ENCODE results near the gene ULK2.
"Not testable (repeated sequence)": the region's sequence is repeated elsewhere in the genome, so short reads cannot be mapped to it uniquely, and the experiment has no call there.

The ULK2 gene

GRCh38 chr17:19867329-19868078, at the start of gene ULK2:
TSS of gene ULK2 (minus strand) at chr17:19867936. CDS start at chr17:19867417, 519 bp downstream.
- peak; percentile 21 to 40 for DNase-seq (ENCODE audit: low read depth in 2 of 2)

GRCh38 chr17:19915245-19915978, 47.7 kb upstream of the ULK2 start:
- no peak for DNase-seq (ENCODE audit: low read depth in 2 of 2)

GRCh38 chr17:19911033-19911432, 43.3 kb upstream of the ULK2 start:
- DNase-seq (ENCODE audit: low read depth in 2 of 2): no peak

GRCh38 chr17:19909139-19909538, 41.4 kb upstream of the ULK2 start:
- DNase-seq (ENCODE audit: low read depth in 2 of 2): no peak

GRCh38 chr17:19905502-19905901, 37.8 kb upstream of the ULK2 start:
- no peak for DNase-seq (ENCODE audit: low read depth in 2 of 2)

GRCh38 chr17:19904924-19905323, 37.2 kb upstream of the ULK2 start:
- DNase-seq (ENCODE audit: low read depth in 2 of 2): no peak

- no peak for DNase-seq (ENCODE audit: low read depth in 2 of 2)
Observed at GRCh38 chr17:19904412-19904811, 36.7 kb upstream of the ULK2 start.

- no peak for DNase-seq (ENCODE audit: low read depth in 2 of 2)
Observed at GRCh38 chr17:19900809-19901208, 33.1 kb upstream of the ULK2 start.

- no peak for DNase-seq (ENCODE audit: low read depth in 2 of 2)
Observed at GRCh38 chr17:19897903-19898302, 30.2 kb upstream of the ULK2 start.

- no peak for DNase-seq (ENCODE audit: low read depth in 2 of 2)
Observed at GRCh38 chr17:19897090-19897837, 29.5 kb upstream of the ULK2 start.

- no peak for DNase-seq (ENCODE audit: low read depth in 2 of 2)
Observed at GRCh38 chr17:19896679-19897078, 28.9 kb upstream of the ULK2 start.

GRCh38 chr17:19890554-19890953, 22.8 kb upstream of the ULK2 start:
- not testable (repeated sequence) for DNase-seq (ENCODE audit: low read depth in 2 of 2)

GRCh38 chr17:19890001-19890400, 22.3 kb upstream of the ULK2 start:
- not testable (repeated sequence) for DNase-seq (ENCODE audit: low read depth in 2 of 2)

- no peak for DNase-seq (ENCODE audit: low read depth in 2 of 2)
Observed at GRCh38 chr17:19886116-19886515, 18.4 kb upstream of the ULK2 start.

- DNase-seq (ENCODE audit: low read depth in 2 of 2): no peak
Observed at GRCh38 chr17:19883537-19884215, 15.9 kb upstream of the ULK2 start.

GRCh38 chr17:19880393-19880792, 12.7 kb upstream of the ULK2 start:
- no peak for DNase-seq (ENCODE audit: low read depth in 2 of 2)

- DNase-seq (ENCODE audit: low read depth in 2 of 2): no peak
Observed at GRCh38 chr17:19877364-19877945, 9.7 kb upstream of the ULK2 start.

- peak; percentile 9 to 10 for DNase-seq (ENCODE audit: low read depth in 2 of 2)
Observed at GRCh38 chr17:19876529-19877161, 8.9 kb upstream of the ULK2 start.

- DNase-seq (ENCODE audit: low read depth in 2 of 2): no peak
Observed at GRCh38 chr17:19874256-19874655, 6.5 kb upstream of the ULK2 start.

GRCh38 chr17:19873346-19873745, 5.6 kb upstream of the ULK2 start:
- DNase-seq (ENCODE audit: low read depth in 2 of 2): no peak

GRCh38 chr17:19868079-19868395, 301 bp upstream of the ULK2 start:
- DNase-seq (ENCODE audit: low read depth in 2 of 2): no peak

GRCh38 chr17:19867079-19867328, 732 bp downstream of the ULK2 start:
- peak; percentile 14 to 24 for DNase-seq (ENCODE audit: low read depth in 2 of 2)

Measured in stimulated activated CD8-positive, alpha-beta memory T cell treated with anti-CD3 and anti-CD28 coated beads, Interleukin-15, amount 100 ng/mL, for 48 hours (primary cell).